HG03571 (cell line): ENCODE data around the gene ATP8B4.
"Not testable (repeated sequence)": the region's sequence is repeated elsewhere in the genome, so short reads cannot be mapped to it uniquely, and the experiment has no call there.

Source experiments
- ATAC-seq: cut with Tn5 transposase; IDR thresholded peaks from one replicate; pipeline ENCODE4 v1.9.1; 2021; ENCODE audit not compliant: unreplicated experiment

Gene ATP8B4

DNA sequence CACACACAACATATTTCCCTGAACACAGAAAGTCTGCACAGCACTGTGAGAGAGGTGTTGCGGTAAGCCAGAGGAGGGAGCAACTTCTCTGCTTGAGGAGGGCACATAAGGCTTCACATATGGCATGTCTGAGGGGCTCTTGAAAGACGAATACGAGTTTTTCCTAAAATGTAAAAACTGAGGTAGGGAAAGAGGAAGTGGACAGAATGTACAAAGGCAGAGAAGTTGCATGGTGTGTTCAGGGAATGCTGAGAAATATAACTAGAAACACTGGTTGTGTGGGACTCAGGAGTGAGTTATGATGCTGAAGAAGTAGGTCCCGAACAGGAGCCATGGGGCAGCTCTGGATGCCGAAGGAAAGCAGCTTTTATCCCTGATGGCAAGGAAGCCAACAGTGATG, 22.8 kb upstream of the ATP8B4 start:
- ATAC-seq: no peak

DNA sequence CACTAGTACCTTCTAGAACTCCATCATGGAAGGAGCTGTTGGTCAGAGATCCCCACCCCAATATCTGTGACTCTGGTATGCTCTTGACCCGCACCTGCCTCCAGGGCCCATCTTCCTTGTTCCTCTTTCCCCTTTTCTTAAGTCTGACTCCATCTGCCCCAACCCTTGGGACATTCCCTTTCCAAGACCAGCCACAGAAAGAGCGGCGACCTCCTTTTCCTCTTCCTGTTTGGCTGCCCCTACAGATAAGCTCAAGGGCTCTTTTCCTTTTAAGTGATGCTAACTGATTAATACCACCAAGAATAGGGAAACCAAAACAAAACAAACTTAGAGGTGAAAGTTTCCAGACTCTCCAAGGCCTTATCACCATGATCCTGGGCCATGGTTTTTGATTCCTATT, 21.9 kb upstream of the ATP8B4 start:
- ATAC-seq: no peak

DNA sequence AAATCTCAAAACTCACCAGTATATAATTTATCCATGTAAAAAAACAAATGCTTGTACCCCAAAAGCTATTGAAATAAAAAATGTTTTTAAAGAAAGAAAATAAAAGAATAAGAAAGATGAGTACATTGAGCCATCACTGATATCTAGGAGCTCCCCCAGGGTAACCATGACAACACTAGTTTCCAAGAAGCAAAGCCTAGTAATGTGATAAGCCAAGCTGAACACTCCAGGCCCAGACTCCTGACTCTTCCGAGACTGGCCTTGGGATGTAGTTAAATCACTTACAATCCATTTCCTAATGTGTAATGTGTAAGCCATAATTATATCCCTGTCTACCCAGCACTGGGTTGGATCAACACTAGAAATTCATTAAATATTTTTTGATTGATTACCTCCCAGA, 21.1 kb upstream of the ATP8B4 start:
- no peak for ATAC-seq

- ATAC-seq: no peak
These were observed 19.4 kb upstream of the ATP8B4 start for GRCh38 chr15:50138391-50138790.

DNA sequence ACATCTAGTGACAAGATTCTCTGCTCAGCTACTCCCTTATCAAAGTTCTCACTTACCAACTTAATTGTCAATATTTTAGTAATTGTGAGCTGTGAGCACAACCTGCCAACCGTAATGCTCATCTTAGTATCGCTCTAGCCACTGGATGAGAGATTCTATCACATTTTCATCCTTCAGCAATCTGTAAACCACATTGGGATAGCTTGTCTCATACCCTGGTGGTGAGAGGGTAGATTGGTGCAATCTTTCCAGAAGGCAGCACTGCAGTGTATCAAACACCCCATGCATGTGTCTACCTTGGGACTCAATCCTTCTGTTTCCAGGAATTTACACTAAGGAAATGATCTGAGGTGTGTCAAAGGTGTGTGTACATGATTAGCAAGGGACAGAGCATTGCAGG, 18.9 kb upstream of the ATP8B4 start:
- no peak for ATAC-seq

GRCh38 chr15:50137330-50137761, 18.3 kb upstream of the ATP8B4 start:
- ATAC-seq: no peak

GRCh38 chr15:50135031-50135551, 16.1 kb upstream of the ATP8B4 start:
- peak; percentile 65 for ATAC-seq

DNA sequence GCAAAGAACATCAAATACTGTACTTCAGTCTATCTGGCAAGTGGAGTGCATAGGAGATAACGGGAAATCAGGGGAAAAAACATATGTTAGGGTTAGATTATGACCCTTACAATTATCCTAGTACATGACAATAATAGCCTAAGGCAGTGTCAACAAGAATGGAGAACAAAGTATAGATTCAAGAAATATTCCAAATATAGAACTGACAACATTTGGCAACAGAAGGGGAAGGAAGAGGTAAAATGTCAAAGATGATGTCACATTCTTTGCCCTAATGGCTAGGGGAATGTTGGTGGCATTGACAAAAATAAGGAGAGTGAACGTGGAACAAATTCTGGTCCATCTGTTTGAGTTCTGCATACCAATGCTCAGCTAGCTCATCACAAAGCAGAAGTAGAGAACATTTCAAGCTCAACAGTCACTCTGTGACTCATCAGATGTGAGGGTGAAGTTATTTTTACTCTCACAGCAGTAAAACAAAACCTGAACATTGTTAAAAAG, 15.5 kb upstream of the ATP8B4 start:
- peak; percentile 62 for ATAC-seq

GRCh38 chr15:50132251-50132984, 13.4 kb upstream of the ATP8B4 start:
- not testable (repeated sequence) for ATAC-seq

DNA sequence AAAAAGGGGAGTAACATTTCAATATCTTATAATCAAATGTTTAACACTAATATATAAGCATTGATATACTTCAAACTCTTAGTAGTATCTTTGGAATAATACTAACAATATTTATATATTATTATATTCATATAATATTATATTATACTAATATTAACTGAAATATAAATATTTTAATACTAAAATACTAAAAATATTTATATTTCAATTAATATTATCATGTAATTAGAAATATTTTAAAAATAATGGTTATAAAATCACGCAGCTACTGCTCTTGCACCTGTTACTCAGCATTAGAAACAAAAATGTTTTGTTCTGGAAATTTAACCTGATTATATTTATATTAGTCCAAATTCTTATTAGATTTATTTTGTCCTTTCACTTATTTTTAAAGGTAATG, 12.6 kb upstream of the ATP8B4 start:
- ATAC-seq: no peak

GRCh38 chr15:50128266-50128665, 9.2 kb upstream of the ATP8B4 start:
- no peak for ATAC-seq

DNA sequence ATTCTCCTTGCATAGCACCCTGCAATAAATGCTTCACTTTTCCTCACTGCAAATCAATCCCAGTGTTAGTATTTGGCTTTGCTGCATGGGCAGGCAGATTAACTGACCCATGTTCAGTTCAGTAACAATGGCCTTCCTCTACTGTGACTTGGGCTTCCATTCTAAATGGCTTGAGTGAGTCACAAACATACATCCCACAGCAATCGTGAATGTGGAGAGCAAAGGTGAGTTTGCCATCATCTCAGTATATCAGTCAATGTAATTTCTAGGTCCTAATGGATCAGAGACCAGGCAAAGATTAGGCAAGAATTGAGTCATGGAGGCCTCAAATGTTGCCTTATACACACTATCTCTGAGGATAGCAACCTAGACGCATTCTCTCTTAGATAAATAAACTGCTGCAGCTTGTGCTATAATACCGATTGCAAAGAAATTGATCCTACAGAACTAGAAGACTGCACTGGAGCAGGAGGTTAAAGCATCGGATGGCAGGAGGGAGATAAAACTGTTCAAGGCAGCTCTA, 8.3 kb upstream of the ATP8B4 start:
- ATAC-seq: no peak

DNA sequence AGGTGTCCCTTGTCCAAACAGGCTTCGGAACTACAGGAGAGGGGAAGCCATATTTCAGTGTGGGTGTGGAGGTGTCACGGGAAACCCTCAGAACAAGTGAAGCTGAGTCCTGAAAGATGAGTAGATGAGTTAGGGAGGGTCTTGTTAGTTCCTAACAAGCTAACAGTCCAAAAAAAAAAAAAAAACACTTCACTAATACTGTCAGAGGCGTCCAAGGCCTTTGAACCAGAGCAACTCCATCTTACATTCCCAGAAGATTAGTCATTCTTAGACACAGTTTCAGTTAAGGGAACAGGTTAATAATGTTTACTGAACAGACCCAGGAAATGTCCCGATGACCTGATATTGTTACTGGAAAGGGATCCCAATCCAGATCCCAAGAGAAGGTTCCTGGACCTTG, 7.0 kb upstream of the ATP8B4 start:
- ATAC-seq: no peak

DNA sequence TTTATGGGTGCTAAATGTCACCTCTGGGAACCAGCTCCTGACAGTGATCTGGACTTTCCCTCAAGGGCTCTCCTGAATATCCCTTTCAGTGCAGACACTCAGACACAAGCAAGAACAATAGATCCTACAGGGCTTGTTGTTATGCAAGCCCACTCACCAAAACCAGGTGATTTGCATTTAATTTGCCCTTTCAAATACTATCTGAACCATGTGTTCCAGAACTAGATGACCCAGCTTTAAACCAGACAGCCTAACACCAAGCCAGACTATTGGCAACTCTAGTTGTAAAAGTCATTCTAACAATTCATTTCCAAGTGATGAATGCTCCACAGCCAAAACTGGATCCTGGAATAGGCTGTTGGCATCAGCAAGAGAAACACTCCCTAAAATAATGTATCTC, 5.6 kb upstream of the ATP8B4 start:
- ATAC-seq: no peak

GRCh38 chr15:50123861-50124557, 5.0 kb upstream of the ATP8B4 start:
- no peak for ATAC-seq

- no peak for ATAC-seq
These were observed 1.7 kb upstream of the ATP8B4 start for GRCh38 chr15:50120729-50121128.

GRCh38 chr15:50117431-50118027, 1.5 kb downstream of the ATP8B4 start:
- no peak for ATAC-seq

- ATAC-seq: no peak
These were observed 2.6 kb downstream of the ATP8B4 start for GRCh38 chr15:50116477-50116876.

GRCh38 chr15:50113992-50114780, 4.8 kb downstream of the ATP8B4 start:
- ATAC-seq: no peak

DNA sequence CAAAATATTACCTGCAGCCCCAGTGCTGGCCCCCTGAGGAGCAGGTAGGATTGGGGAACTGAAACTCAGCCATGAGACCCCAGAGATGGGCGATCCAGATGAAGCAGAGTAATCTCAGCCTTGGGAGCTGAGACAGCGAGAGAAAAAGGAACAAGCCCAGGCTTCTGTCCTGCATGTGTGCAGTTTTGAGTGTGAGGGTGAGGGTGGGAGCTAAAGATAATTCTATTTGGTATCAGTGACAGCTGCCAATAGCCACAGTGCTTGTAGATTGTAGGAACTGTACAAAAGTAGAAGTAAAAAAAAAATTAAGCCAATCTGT, 5.9 kb downstream of the ATP8B4 start:
- no peak for ATAC-seq
